ENCODE data around the gene UBE2G1. TPM values are rescaled to one million over a fixed set of nuclear protein-coding genes. Genes with fewer than 3 reads are reported as not detected.
A peak's percentile ranks its signal among the peaks of the same experiment; 100 is the strongest.
"Not testable (repeated sequence)": the region's sequence is repeated elsewhere in the genome, so short reads cannot be mapped to it uniquely, and the experiment has no call there.

Gene UBE2G1
- total RNA-seq, 2 donors from 2014 or later: 59.5 to 71.5 TPM

GRCh38 chr17:4354206-4354605 lies 12.3 kb downstream of the UBE2G1 start:
- DNase-seq (no peak), ATAC-seq (no peak)
- intact Hi-C loops (cut with DNase I, micrococcal nuclease): no loop called here

DNA sequence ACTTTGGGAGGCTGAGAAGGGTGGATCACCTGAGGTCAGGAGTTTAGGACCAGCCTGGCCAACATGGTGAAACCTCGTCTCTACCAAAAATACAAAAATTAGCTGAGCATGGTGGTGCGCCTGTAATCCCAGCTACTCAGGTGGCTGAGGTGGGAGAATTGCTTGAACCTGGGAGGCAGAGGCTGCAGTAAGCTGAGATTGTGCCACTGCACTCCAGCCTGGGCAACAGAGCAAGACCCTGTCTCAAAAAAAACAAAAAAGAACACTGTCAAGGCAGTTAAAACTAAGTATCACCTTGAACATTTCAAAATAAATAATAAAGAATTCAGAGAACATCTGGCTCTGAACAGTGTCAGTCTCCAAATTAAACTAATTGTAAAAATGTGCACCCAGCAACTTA lies 16.3 kb downstream of the UBE2G1 start:
- DNase-seq; intact Hi-C loops (cut with DNase I, micrococcal nuclease); ATAC-seq: not testable (repeated sequence)

- DNase-seq (no peak), ATAC-seq (no peak)
- intact Hi-C loops (cut with DNase I, micrococcal nuclease): no loop called here
Observed at GRCh38 chr17:4345581-4346252, 20.8 kb downstream of the UBE2G1 start.

GRCh38 chr17:4344926-4345325 lies 21.5 kb downstream of the UBE2G1 start:
- ATAC-seq: no peak
- intact Hi-C loops (cut with DNase I, micrococcal nuclease): no loop called here
- DNase-seq: no peak

GRCh38 chr17:4342535-4342934 lies 23.9 kb downstream of the UBE2G1 start:
- ATAC-seq (no peak), DNase-seq (no peak)
- intact Hi-C loops (cut with DNase I, micrococcal nuclease): no loop called here

GRCh38 chr17:4341616-4341977 lies 24.9 kb downstream of the UBE2G1 start:
- intact Hi-C loops (cut with DNase I, micrococcal nuclease): no loop called here
- ATAC-seq: no peak
- no peak for DNase-seq

DNA sequence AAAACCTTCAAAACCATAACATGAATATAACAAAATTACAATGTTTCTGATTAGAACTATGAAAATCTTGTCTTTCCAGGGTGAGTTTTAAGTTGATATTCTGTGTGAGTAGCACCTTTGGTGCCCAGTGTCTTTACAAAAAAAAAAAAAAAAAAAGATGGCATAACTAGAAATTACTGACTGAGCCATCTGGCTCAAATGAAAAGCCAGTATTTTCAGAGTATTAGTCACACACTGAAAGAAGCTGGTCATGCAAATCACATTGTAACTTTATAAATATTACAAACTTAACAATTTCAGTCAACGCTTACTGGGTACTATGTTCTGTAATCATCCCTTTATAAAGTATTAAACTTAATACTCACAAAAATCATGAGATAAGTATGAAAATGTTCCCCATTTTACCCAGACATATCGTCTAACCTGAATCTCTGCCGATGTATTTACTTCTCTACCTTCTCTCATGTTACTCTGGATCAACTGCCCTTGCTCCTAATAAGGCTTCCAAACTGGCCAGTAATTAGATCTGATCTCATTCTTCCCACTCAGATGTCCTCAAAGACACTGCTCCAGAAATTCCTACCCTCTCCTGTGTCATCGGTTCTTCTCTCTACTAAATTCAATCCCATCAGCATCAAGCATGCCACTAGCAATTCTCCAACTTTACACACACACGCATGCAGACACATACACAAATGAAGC lies 25.4 kb downstream of the UBE2G1 start:
- DNase-seq (no peak), ATAC-seq (no peak)
- intact Hi-C loops (cut with DNase I, micrococcal nuclease): no loop called here

- intact Hi-C loops (cut with DNase I, micrococcal nuclease): no loop called here
- ATAC-seq (no peak), DNase-seq (no peak)
Observed at GRCh38 chr17:4334776-4335584, 31.5 kb downstream of the UBE2G1 start.

DNA sequence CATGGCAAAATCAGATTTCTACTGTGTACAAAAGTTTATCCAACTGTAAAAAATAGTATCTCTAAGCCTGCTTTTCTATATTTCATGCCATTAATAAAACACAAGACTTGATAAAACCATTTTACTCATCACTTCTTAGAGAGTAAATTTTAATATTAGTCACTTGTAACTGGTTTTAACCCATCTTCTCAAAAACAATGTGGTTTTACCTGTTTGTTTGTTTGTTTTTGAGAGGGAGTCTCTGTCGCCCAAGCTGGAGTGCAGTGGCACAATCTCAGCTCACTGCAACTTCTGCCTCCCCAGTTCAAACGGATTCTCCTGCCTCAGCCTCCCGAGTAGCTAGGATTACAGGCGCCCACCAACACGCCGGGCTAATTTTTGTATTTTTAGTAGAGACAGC lies 32.1 kb downstream of the UBE2G1 start:
- ATAC-seq: no peak

GRCh38 chr17:4333041-4333440 lies 33.4 kb downstream of the UBE2G1 start:
- DNase-seq (no peak), ATAC-seq (no peak)
- intact Hi-C loops (cut with DNase I, micrococcal nuclease): no loop called here

More for the DNA sequence above, 32.1 kb downstream of the UBE2G1 start:
- DNase-seq: no peak
- intact Hi-C loops (cut with DNase I, micrococcal nuclease): no loop called here

DNA sequence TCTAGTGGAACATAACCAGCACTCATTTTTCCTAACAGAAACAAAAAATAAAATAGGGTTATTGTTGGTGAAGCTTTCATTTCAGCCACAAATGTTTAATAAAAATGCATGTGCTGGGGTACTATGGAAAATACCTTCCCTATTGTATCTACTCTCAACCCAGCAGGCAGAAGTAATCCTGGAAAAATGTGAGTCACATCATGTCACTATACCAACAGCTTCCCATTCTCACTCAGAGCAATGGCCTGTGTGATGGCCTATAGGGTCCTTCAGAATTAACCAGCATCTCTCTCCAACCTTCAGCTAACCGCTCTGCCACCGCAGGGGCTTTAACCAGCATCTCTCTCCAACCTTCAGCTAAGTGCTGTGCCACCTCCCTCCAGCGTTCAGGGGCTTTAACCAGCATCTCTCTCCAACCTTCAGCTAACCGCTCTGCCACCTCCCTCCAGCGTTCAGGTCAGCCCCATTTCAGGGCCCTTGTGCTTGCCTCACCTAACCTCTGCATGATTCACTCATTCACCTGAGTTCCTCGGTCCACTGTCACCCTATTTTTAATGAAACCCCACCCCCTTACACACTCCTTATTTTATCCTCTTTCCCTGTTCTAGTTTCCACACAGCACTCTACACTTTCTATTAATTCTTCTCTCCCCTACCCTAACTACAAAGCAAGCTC lies 34.0 kb downstream of the UBE2G1 start:
- DNase-seq (no peak), ATAC-seq (no peak)
- intact Hi-C loops (cut with DNase I, micrococcal nuclease): no loop called here

DNA sequence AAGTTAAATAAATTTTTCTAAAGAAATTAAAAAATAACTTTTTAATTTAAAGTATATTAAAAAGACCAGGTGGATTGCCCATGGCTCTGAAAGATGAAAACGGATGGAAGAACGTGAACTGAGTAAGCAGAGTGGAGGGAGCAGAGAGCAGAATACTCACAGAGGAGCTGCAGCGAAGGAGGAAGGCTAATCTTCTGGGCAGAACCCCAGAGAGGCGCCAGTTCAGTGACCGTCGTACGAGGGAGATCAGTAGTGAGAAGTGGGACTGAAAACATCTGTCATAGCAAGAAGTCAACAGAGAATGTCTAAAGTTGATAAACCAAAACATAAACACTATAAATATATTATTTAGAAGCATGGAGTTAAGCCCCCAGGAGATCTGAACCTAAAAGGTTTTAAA lies 34.9 kb downstream of the UBE2G1 start:
- ATAC-seq (no peak), DNase-seq (no peak)
- intact Hi-C loops (cut with DNase I, micrococcal nuclease): no loop called here

DNA sequence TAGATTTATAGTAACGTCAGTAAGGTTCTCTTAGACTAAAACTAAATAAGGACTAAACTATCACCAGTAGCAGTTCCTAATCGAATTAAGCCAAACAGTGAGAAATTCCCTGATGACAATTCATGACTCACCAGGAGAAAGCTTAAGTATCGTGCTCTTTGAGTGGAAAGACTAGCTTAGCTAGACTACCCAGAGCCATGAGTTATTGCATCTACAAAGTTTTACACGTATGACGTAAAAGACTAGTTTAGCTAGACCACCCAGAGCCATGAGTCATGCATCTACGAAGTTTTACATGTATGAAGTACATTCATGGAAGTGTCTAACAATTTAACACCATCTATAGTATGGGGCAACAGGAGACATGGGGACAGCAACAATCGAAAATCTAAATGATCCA lies 36.6 kb downstream of the UBE2G1 start:
- no peak for ATAC-seq
- intact Hi-C loops (cut with DNase I, micrococcal nuclease): no loop called here

GRCh38 chr17:4327606-4328005 lies 38.9 kb downstream of the UBE2G1 start:
- intact Hi-C loops (cut with DNase I, micrococcal nuclease): no loop called here
- DNase-seq: no peak
- ATAC-seq: peak; percentile 92

More for the DNA sequence above, 36.6 kb downstream of the UBE2G1 start:
- DNase-seq: no peak

- intact Hi-C loops (cut with DNase I, micrococcal nuclease): no loop called here
- DNase-seq (no peak), ATAC-seq (no peak)
Observed at GRCh38 chr17:4326608-4327007, 39.9 kb downstream of the UBE2G1 start.

- intact Hi-C loops (cut with DNase I, micrococcal nuclease): no loop called here
- ATAC-seq (no peak), DNase-seq (no peak)
Observed at GRCh38 chr17:4326112-4326511, 40.4 kb downstream of the UBE2G1 start.

GRCh38 chr17:4324463-4324862 lies 42.0 kb downstream of the UBE2G1 start:
- intact Hi-C loops (cut with DNase I, micrococcal nuclease): no loop called here
- DNase-seq: no peak
- ATAC-seq: no peak

- intact Hi-C loops (cut with DNase I, micrococcal nuclease): no loop called here
- DNase-seq (no peak), ATAC-seq (no peak)
Observed at GRCh38 chr17:4319221-4319620, 47.3 kb downstream of the UBE2G1 start.

DNA sequence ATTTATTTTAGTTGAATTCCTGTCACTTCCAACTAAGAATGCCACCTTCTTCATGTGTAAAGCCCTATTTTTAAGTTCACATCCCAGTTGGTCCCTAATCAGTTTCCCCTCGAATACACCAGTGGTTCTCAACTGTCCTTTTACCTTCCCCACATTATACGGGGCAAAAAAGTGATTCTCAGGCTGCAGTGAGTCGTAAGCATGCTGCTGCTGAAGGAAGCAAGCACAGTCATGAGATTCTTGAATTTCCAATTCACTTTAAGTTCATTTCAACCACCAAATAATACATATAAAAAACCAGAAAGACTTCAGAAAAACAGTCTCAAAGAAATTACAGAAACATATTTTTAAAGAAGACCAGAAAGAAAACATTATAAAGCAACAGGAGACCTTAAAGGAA lies 47.9 kb downstream of the UBE2G1 start:
- no peak for ATAC-seq
- intact Hi-C loops (cut with DNase I, micrococcal nuclease): no loop called here
- no peak for DNase-seq
